H9 (cell line): ENCODE measurements around the gene WNT5B. TPM values are rescaled to one million over a fixed set of nuclear protein-coding genes. Genes with fewer than 3 reads are reported as not detected.

Experiments used
- DNase-seq: peaks from one replicate; pipeline ENCODE4 v3.0.0-alpha.2; 2017
- H2AFZ ChIP-seq: one replicate; pipeline ENCODE4 v1.6.1; 2013; ENCODE audit warnings: mild to moderate bottlenecking, low read length, control low read depth, moderate library complexity
- H2AK5ac ChIP-seq: 2 replicates; pipeline ENCODE4 v1.6.1; 2013; ENCODE audit warnings: low read length, control low read depth, mixed read lengths; ENCODE audit not compliant: insufficient read length
- H2BK120ac ChIP-seq: one replicate; pipeline ENCODE4 v1.6.1; 2013; ENCODE audit warnings: low read depth, mild to moderate bottlenecking, low read length, control low read depth, inconsistent platforms; ENCODE audit not compliant: poor library complexity, severe bottlenecking
- H2BK12ac ChIP-seq: 2 replicates; pipeline ENCODE4 v1.6.1; 2013; ENCODE audit warnings: low read length, control low read depth, mixed read lengths, low read depth; ENCODE audit not compliant: insufficient read length
- H2BK15ac ChIP-seq: 2 replicates; pipeline ENCODE4 v1.6.1; 2013; ENCODE audit warnings: low read depth, low read length, control low read depth
- H2BK20ac ChIP-seq: one replicate; pipeline ENCODE4 v1.6.1; 2013; ENCODE audit warnings: low read depth, mild to moderate bottlenecking, low read length, control low read depth, inconsistent platforms; ENCODE audit not compliant: poor library complexity, severe bottlenecking
- H2BK5ac ChIP-seq: 2 replicates; pipeline ENCODE4 v1.6.1; 2013; ENCODE audit warnings: low read length, control low read depth, mixed read lengths; ENCODE audit not compliant: insufficient read length
- H3K14ac ChIP-seq: 2 replicates; pipeline ENCODE4 v1.6.1; 2013; ENCODE audit warnings: low read length, control low read depth; ENCODE audit not compliant: insufficient read depth
- H3K18ac ChIP-seq: 2 replicates; pipeline ENCODE4 v1.6.1; 2013; ENCODE audit warnings: low read depth, mild to moderate bottlenecking, mixed read lengths, low read length, control low read depth; ENCODE audit not compliant: insufficient read length
- H3K23ac ChIP-seq: 2 replicates; pipeline ENCODE4 v1.6.1; 2013; ENCODE audit warnings: low read length, control low read depth, mixed read lengths, low read depth; ENCODE audit not compliant: insufficient read length
- H3K23me2 ChIP-seq: 2 replicates; pipeline ENCODE4 v1.6.1; 2013; ENCODE audit warnings: low read depth, mild to moderate bottlenecking, mixed read lengths, low read length, control low read depth; ENCODE audit not compliant: insufficient read length, poor library complexity, severe bottlenecking
- H3K27ac ChIP-seq: 2 replicates; pipeline ENCODE4 v1.5.1; 2013; ENCODE audit warnings: low read length, control low read depth, mixed read lengths, low read depth; ENCODE audit not compliant: insufficient read length
- H3K27me3 ChIP-seq: 2 replicates; pipeline ENCODE4 v1.6.1; 2013; ENCODE audit warnings: low read length, control low read depth, inconsistent platforms; ENCODE audit not compliant: insufficient read depth
- H3K4ac ChIP-seq: 2 replicates; pipeline ENCODE4 v1.6.1; 2013; ENCODE audit warnings: low read depth, mild to moderate bottlenecking, control low read depth, inconsistent platforms, low read length, moderate library complexity
- H3K4me1 ChIP-seq: 2 replicates; pipeline ENCODE4 v1.6.1; 2013; ENCODE audit warnings: low read length, control low read depth, inconsistent platforms; ENCODE audit not compliant: insufficient read depth
- H3K4me2 ChIP-seq: 2 replicates; pipeline ENCODE4 v1.6.1; 2013; ENCODE audit warnings: low read length, control low read depth, mixed read lengths; ENCODE audit not compliant: insufficient read length, insufficient read depth
- H3K56ac ChIP-seq: 2 replicates; pipeline ENCODE4 v1.6.1; 2013; ENCODE audit warnings: low read depth, mild to moderate bottlenecking, mixed read lengths, low read length, control low read depth; ENCODE audit not compliant: insufficient read length
- H3K79me1 ChIP-seq: 2 replicates; pipeline ENCODE4 v1.6.1; 2013; ENCODE audit warnings: low read depth, mild to moderate bottlenecking, moderate library complexity, low read length, control low read depth, inconsistent platforms; ENCODE audit not compliant: insufficient read depth, poor library complexity, severe bottlenecking
- H3K79me2 ChIP-seq: 2 replicates; pipeline ENCODE4 v1.6.1; 2013; ENCODE audit warnings: low read length, control low read depth, inconsistent platforms; ENCODE audit not compliant: insufficient read depth
- H3K9ac ChIP-seq: 2 replicates; pipeline ENCODE4 v1.6.1; 2013; ENCODE audit warnings: low read length, control low read depth, mixed read lengths; ENCODE audit not compliant: insufficient read length; ENCODE audit errors: extremely low read depth
- H3K9me3 ChIP-seq: one replicate; pipeline ENCODE4 v1.6.1; 2013; ENCODE audit warnings: low read depth, low read length, inconsistent platforms; ENCODE audit not compliant: control insufficient read depth
- H3T11ph ChIP-seq: one replicate; pipeline ENCODE4 v1.6.1; 2013; ENCODE audit warnings: mild to moderate bottlenecking, low read length, control low read depth, inconsistent platforms
- H4K20me1 ChIP-seq: one replicate; pipeline ENCODE4 v1.6.1; 2013; ENCODE audit not compliant: control insufficient read depth, insufficient read length, insufficient read depth
- H4K5ac ChIP-seq: 2 replicates; pipeline ENCODE4 v1.6.1; 2013; ENCODE audit warnings: low read depth, mild to moderate bottlenecking, mixed read lengths, low read length, control low read depth; ENCODE audit not compliant: insufficient read length
- H4K8ac ChIP-seq: replicated peaks from 2 replicates; pipeline ENCODE4 v1.6.1; 2013; ENCODE audit warnings: low read length, control low read depth, mixed read lengths, low read depth; ENCODE audit not compliant: insufficient read length
- H4K91ac ChIP-seq: 2 replicates; pipeline ENCODE4 v1.6.1; 2013; ENCODE audit warnings: low read depth, mild to moderate bottlenecking, moderate library complexity, mixed read lengths, low read length, control low read depth; ENCODE audit not compliant: insufficient read length
- H3K27ac Mint-ChIP-seq, 3 experiments: 2 replicates in 2 of 3; 3 replicates in 1 of 3; pipeline ENCODE4 v1.8.0; 2020 to 2021; ENCODE audit warnings: mixed read lengths in 3 of 3, mild to moderate bottlenecking in 1 of 3, moderate library complexity in 1 of 3
- H3K27me3 Mint-ChIP-seq: 2 replicates; pipeline ENCODE4 v1.8.0; 2021; ENCODE audit warnings: low read depth, mild to moderate bottlenecking, moderate library complexity, mixed read lengths
- H3K36me3 Mint-ChIP-seq, 3 experiments: 2 replicates in 2 of 3; 3 replicates in 1 of 3; pipeline ENCODE4 v1.8.0; 2020 to 2021; ENCODE audit warnings: low read depth in 3 of 3, mixed read lengths in 3 of 3; ENCODE audit not compliant: insufficient read depth in 1 of 3
- H3K4me1 Mint-ChIP-seq, 2 experiments: 2 replicates each; pipeline ENCODE4 v1.8.0; 2020; ENCODE audit warnings: mixed read lengths in 2 of 2
- H3K4me3 Mint-ChIP-seq, 2 experiments: 2 replicates in 1 of 2; 3 replicates in 1 of 2; pipeline ENCODE4 v1.8.0; 2020 to 2021; ENCODE audit warnings: mild to moderate bottlenecking in 2 of 2, mixed read lengths in 2 of 2, moderate library complexity in 1 of 2
- H3K9me3 Mint-ChIP-seq, 2 experiments: 2 replicates in 1 of 2; 3 replicates in 1 of 2; pipeline ENCODE4 v1.8.0; 2020; ENCODE audit warnings: mild to moderate bottlenecking in 2 of 2, mixed read lengths in 2 of 2, moderate library complexity in 1 of 2
- CTCF ChIP-seq: fragments of 200-600 bp; sonication (generic); conservative IDR thresholded peaks from 3 replicates; pipeline ENCODE4 v1.8.0; 2021; ENCODE audit warnings: antibody characterized with exemption, mild to moderate bottlenecking
- WGBS: extraction: QIAGEN DNeasy Blood & Tissue Kit; methylation state at CpG from one replicate; pipeline ENCODE4 v1.1.7; 2013; ENCODE audit warnings: missing lambda C conversion rate, low lambda C conversion rate, mixed read lengths; ENCODE audit not compliant: insufficient read length; ENCODE audit errors: extremely low coverage; 5-methylcytosine and 5-hydroxymethylcytosine counted together
- total RNA-seq: library from RNA; stranded (reverse); gene quantifications from 2 replicates; pipeline ENCODE4 v1.2.1, GENCODE V29; 2021

The WNT5B gene
- total RNA-seq, 1 experiment from 2014 or later: 1.5 TPM

DNA sequence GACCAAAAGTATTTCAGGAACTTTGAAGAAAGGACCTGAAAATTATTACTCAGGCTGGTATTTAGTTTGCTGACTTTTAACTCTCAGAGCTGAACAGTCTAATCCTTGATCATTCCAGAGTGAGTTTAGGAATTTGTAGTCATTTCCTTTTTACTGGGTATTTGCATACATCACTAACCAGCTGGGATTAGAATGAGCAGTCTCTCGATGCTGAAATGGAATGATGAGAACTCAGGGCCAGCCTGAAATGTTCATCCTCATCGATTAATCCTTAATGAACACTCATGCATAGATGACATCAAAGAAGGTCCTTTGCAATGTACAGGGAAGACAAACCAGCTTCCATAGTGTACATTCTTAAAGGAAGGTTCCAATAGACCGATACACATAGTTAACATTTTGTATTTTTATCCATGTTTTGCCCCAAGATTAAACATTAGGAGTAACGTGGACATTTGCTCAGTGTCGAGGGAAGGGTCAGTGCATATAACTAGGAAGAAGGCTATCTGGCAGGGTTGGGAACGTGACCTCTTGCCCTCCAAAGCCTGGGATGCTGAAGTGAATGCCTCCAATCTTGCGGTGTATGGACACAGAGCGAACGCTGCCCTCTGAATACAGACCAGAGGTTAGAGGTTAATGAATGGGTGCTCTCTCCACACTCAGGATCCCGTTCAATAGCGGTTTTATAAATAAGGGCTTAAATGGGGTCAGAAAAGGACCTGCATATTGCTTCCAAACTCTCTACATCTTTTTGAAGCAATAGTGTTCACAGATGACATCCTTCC lies 49.2 kb upstream of the WNT5B start:
- Histone ChIP-seq H4K20me1 (no peaks in the 10 kb centered on the region), H4K8ac (no peak overlapping the region), H3K4ac (no peak overlapping the region), H3K23me2 (no peaks in the 10 kb centered on the region), H3K23ac (no peak overlapping the region), H3K18ac (no peak overlapping the region), H2BK5ac (no peak overlapping the region), H3K9ac (no peak overlapping the region), H2BK12ac (no peak overlapping the region), H2AFZ (no peak overlapping the region), H2BK120ac (no peak overlapping the region), H3K79me2 (no peaks in the 10 kb centered on the region), H2BK15ac (no peak overlapping the region), H4K5ac (no peak overlapping the region), H3K4me2 (no peak overlapping the region), H3K27ac (no peak overlapping the region), H3K9me3 (no peaks in the 10 kb centered on the region), H3K4me1 (no peaks in the 10 kb centered on the region), H3K27me3 (no peaks in the 10 kb centered on the region; the same call in 1 of the 2 replicates), H3T11ph (no peak overlapping the region), H3K14ac (no peak overlapping the region), H2BK20ac (no peak overlapping the region), H3K79me1 (no peaks in the 10 kb centered on the region), H3K56ac (no peak overlapping the region), H2AK5ac (no peak overlapping the region), H4K91ac (no peak overlapping the region)
- peaks cover 51% of the 10 kb centered on the region for H3K27me3 Mint-ChIP-seq
- H3K27ac Mint-ChIP-seq: no peak overlapping the region
- no peak overlapping the region for H3K4me3 Mint-ChIP-seq
- H3K4me1 Mint-ChIP-seq: peaks cover 5 to 20% of the 10 kb centered on the region in 2 experiments
- DNase-seq: no peak
- no CpG with 5 or more reads among the region's 11 CpGs for WGBS
- H3K36me3 Mint-ChIP-seq: no peaks in the 10 kb centered on the region
- no peaks in the 10 kb centered on the region for H3K9me3 Mint-ChIP-seq
- TF ChIP-seq CTCF: no peak
